DOHH2 (cell line): ENCODE measurements around the gene RGS10.

ENCODE experiments used
- H3F3A ChIP-seq: fragments of 200-600 bp; sonication (generic), shearing (Covaris generic); 2 replicates; pipeline ENCODE4 v1.6.0; 2016; ENCODE audit warnings: antibody characterized with exemption, mild to moderate bottlenecking; ENCODE audit not compliant: control insufficient read depth, insufficient read depth
- H3K27ac ChIP-seq: fragments of 200-600 bp; sonication (generic); 2 replicates; pipeline ENCODE4 v1.5.1; 2014; ENCODE audit warnings: low read depth, mild to moderate bottlenecking, low read length, moderate library complexity
- H3K27me3 ChIP-seq: fragments of 200-600 bp; sonication (generic); 2 replicates; pipeline ENCODE4 v1.6.1; 2014; ENCODE audit warnings: mild to moderate bottlenecking, low read length, mixed read lengths; ENCODE audit not compliant: control insufficient read depth
- H3K36me3 ChIP-seq: fragments of 200-600 bp; sonication (generic); 2 replicates; pipeline ENCODE4 v1.6.1; 2014; ENCODE audit warnings: mild to moderate bottlenecking, low read length, moderate library complexity, mixed read lengths; ENCODE audit not compliant: control insufficient read depth
- H3K4me1 ChIP-seq: fragments of 200-600 bp; sonication (generic); 2 replicates; pipeline ENCODE4 v1.6.1; 2014; ENCODE audit warnings: mild to moderate bottlenecking, low read length, mixed read lengths; ENCODE audit not compliant: control insufficient read depth
- H3K4me2 ChIP-seq: fragments of 200-600 bp; sonication (generic); 2 replicates; pipeline ENCODE4 v1.6.0; 2014; ENCODE audit warnings: mild to moderate bottlenecking, low read length, moderate library complexity
- H3K4me3 ChIP-seq: fragments of 200-600 bp; sonication (generic); 2 replicates; pipeline ENCODE4 v1.5.1; 2014; ENCODE audit warnings: mild to moderate bottlenecking, low read length, mixed read lengths
- H3K79me2 ChIP-seq: fragments of 200-600 bp; sonication (generic); 2 replicates; pipeline ENCODE4 v1.6.1; 2014; ENCODE audit warnings: mild to moderate bottlenecking, low read length, mixed read lengths; ENCODE audit not compliant: control insufficient read depth
- H3K9me2 ChIP-seq: fragments of 200-600 bp; sonication (generic); replicated peaks from 2 replicates; pipeline ENCODE4 v1.6.1; 2014; ENCODE audit warnings: mild to moderate bottlenecking, low read length, mixed read lengths; ENCODE audit not compliant: control insufficient read depth
- H3K9me3 ChIP-seq: fragments of 200-600 bp; sonication (generic); 2 replicates; pipeline ENCODE4 v1.6.1; 2014; ENCODE audit warnings: antibody characterized with exemption, low read length, mixed read lengths; ENCODE audit not compliant: control insufficient read depth, insufficient read depth
- H4K20me1 ChIP-seq: fragments of 200-600 bp; sonication (generic); 2 replicates; pipeline ENCODE4 v1.6.0; 2014; ENCODE audit warnings: low read depth, mild to moderate bottlenecking, antibody characterized with exemption, low read length, moderate library complexity; ENCODE audit not compliant: control insufficient read depth, insufficient read depth
- EZH2phosphoT487 ChIP-seq: fragments of 200-600 bp; sonication (generic); IDR thresholded peaks from 2 replicates; pipeline ENCODE4 v1.6.1; 2017; ENCODE audit warnings: borderline replicate concordance, mild to moderate bottlenecking, antibody characterized with exemption, low read length, moderate library complexity, mixed read lengths
- TF ChIP-seq, protein P1 (sequence below): fragments of 200-600 bp; sonication (generic); IDR thresholded peaks from one replicate; pipeline ENCODE4 v1.5.1; 2014; ENCODE audit warnings: antibody characterized with exemption, mild to moderate bottlenecking, low read depth, low read length; ENCODE audit not compliant: poor library complexity, severe bottlenecking

RGS10 gene

GRCh38 chr10:119539359-119539825, 3.1 kb downstream of the RGS10 start:
- no peaks in the 10 kb centered on the region for H3K27me3 ChIP-seq
- 0 out of 2 replicates have a peak, but pooled peaks cover 3% of the 10 kb centered on the region for H3F3A ChIP-seq
- H3K9me2 ChIP-seq: no peaks in the 10 kb centered on the region
- peaks cover 15% of the 10 kb centered on the region for H4K20me1 ChIP-seq
- TF ChIP-seq EZH2phosphoT487: no peak
- TF ChIP-seq, protein P1, sequence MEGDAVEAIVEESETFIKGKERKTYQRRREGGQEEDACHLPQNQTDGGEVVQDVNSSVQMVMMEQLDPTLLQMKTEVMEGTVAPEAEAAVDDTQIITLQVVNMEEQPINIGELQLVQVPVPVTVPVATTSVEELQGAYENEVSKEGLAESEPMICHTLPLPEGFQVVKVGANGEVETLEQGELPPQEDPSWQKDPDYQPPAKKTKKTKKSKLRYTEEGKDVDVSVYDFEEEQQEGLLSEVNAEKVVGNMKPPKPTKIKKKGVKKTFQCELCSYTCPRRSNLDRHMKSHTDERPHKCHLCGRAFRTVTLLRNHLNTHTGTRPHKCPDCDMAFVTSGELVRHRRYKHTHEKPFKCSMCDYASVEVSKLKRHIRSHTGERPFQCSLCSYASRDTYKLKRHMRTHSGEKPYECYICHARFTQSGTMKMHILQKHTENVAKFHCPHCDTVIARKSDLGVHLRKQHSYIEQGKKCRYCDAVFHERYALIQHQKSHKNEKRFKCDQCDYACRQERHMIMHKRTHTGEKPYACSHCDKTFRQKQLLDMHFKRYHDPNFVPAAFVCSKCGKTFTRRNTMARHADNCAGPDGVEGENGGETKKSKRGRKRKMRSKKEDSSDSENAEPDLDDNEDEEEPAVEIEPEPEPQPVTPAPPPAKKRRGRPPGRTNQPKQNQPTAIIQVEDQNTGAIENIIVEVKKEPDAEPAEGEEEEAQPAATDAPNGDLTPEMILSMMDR: no peak
- H3K27ac ChIP-seq: no peak overlapping the region
- no peaks in the 10 kb centered on the region for H3K9me3 ChIP-seq
- H3K4me1 ChIP-seq: peaks cover 47% of the 10 kb centered on the region
- H3K36me3 ChIP-seq: no peaks in the 10 kb centered on the region
- peaks cover 76% of the 10 kb centered on the region for H3K79me2 ChIP-seq
- peak overlapping the region; percentile 26; the same call in 1 of the 2 replicates for H3K4me2 ChIP-seq
- no peak overlapping the region for H3K4me3 ChIP-seq

DNA sequence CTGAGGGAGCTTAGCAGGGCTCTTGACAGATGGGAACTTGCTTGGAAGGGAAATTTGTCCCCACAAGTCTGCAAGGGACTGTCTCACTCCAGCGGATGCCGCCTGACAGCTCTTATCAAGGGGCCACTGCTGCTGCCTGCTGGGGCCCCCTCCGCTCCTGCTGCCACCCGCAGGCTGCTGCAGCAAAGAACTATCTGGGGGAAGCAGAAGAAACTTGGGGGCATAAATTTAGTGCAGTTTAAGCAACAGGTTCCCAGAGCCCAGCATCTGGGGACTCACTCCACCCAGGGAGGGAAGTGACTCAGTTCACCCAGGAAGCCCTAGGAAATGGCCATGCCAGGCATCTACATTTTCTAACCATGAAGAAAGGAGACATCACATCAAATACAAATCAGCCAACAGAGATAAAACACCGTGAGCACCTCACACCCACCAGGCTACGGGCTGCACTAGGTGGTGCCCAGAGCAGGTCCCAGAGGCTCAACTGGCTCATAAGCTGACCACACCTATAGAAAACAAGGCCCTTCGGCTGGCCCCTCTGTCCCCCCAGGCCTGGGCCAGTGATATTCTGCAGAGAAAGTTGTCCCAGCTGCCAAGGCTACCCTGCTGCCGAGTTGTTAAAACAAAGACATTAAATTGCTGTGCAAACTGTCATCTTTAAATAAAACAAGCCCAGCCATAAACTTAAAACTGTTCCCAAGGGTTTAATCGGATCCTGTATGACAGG, 3.7 kb downstream of the RGS10 start:
- Histone ChIP-seq H3K4me2 (peak overlapping the region; percentile 26), H3F3A (0 out of 2 replicates have a peak, but pooled peaks cover 3% of the 10 kb centered on the region), H3K4me3 (no peak overlapping the region), H4K20me1 (peaks cover 15% of the 10 kb centered on the region), H3K4me1 (peaks cover 45% of the 10 kb centered on the region), H3K27ac (no peak overlapping the region), H3K36me3 (no peaks in the 10 kb centered on the region), H3K9me3 (no peaks in the 10 kb centered on the region), H3K9me2 (no peaks in the 10 kb centered on the region), H3K27me3 (no peaks in the 10 kb centered on the region), H3K79me2 (peaks cover 77% of the 10 kb centered on the region)
- no peak for TF ChIP-seq EZH2phosphoT487
- TF ChIP-seq, protein P1: peak; percentile 30

DNA sequence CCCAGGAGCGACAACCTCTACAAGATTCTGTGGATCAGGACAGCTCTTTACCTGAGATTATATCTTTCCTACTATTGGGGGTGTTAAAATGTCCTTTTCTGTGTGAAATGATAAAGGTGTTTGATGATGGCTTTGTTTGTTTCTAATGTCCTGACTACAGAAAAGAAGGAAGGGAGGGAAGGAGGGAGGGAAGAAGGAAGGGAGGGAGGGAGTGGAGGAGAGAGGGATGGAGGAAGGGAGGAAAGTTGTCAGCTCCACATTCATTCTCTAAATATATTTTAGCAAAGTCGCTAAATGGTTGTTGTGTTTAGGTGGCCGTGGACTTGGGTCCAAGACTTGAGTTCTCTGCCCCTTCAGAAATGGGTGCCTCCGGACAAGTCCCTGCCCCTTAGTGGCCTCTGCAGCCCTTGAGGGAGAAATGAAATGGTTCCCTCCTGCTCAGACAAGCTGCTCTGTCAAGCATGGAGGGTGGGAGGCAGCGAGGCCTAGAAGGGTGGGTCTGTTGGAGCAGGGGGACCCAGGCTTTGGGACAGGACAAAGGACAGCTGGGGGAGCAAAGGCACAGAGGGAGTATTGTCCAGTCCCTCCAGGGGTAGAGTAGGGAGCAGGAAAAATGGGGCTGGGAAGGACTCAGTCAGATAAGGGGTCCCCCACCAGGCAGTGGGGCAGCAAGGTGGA, 4.4 kb downstream of the RGS10 start:
- H3K27me3 ChIP-seq: no peaks in the 10 kb centered on the region
- H3K4me3 ChIP-seq: no peak overlapping the region
- peaks cover 39% of the 10 kb centered on the region for H3K4me1 ChIP-seq
- no peaks in the 10 kb centered on the region for H3K36me3 ChIP-seq
- no peaks in the 10 kb centered on the region for H3K9me2 ChIP-seq
- H3K4me2 ChIP-seq: peak overlapping the region; percentile 26
- H4K20me1 ChIP-seq: peaks cover 15% of the 10 kb centered on the region
- TF ChIP-seq EZH2phosphoT487: no peak
- TF ChIP-seq, protein P1: no peak
- H3F3A ChIP-seq: 0 out of 2 replicates have a peak, but pooled peaks cover 3% of the 10 kb centered on the region
- peaks cover 82% of the 10 kb centered on the region for H3K79me2 ChIP-seq
- no peaks in the 10 kb centered on the region for H3K9me3 ChIP-seq
- H3K27ac ChIP-seq: no peak overlapping the region
